Measurements from ENCODE around the gene BPIFB2. TPM values are rescaled to one million over a fixed set of nuclear protein-coding genes. Genes with fewer than 3 reads are reported as not detected.

Gene BPIFB2
- total RNA-seq, 1 donor from 2014 or later = not detected

DNA sequence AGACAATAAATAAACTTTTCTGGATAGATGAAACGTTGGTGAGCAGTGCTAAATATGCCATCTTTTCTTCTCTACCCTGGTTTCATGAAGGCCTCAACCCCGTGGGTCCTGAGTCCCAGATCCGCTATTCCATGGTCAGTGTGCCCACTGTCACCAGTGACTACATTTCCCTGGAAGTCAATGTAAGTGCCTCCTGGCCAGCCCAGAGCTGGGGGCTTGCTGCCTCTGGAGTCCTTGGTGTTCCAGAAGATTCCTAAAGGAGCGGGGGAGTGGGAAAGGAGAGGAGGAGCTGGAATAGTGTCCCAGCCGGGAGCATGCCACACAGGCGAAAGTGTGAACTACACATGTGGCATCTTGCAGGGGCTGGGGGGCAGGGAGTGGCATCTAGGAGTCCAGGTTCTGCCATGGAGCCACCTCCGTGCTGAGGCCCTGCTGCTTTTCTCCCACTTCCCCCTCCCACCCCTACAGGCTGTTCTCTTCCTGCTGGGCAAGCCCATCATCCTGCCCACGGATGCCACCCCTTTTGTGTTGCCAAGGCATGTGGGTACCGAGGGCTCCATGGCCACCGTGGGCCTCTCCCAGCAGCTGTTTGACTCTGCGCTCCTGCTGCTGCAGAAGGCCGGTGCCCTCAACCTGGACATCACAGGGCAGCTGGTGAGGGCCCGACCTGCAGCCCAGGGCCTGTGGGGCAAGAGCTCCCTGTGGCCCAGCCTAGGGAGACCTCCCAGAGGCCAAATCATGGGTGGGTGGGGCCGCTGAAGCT lies 10.8 kb downstream of the BPIFB2 start:
- Histone ChIP-seq H3K4me3 (ENCODE audit: low read depth, low read length) (no peak overlapping the region), H3K27me3 (ENCODE audit: control insufficient read depth, insufficient read depth, low read length) (no peaks in the 10 kb centered on the region), H3K36me3 (ENCODE audit: control insufficient read depth, insufficient read depth, low read length) (no peaks in the 10 kb centered on the region)
- TF ChIP-seq CTCF (IDR thresholded peaks at IDR 0.05; ENCODE audit: insufficient read depth, low read length, poor library complexity, severe bottlenecking) = no peak
- no peak for DNase-seq (ENCODE audit: low read depth)

DNA sequence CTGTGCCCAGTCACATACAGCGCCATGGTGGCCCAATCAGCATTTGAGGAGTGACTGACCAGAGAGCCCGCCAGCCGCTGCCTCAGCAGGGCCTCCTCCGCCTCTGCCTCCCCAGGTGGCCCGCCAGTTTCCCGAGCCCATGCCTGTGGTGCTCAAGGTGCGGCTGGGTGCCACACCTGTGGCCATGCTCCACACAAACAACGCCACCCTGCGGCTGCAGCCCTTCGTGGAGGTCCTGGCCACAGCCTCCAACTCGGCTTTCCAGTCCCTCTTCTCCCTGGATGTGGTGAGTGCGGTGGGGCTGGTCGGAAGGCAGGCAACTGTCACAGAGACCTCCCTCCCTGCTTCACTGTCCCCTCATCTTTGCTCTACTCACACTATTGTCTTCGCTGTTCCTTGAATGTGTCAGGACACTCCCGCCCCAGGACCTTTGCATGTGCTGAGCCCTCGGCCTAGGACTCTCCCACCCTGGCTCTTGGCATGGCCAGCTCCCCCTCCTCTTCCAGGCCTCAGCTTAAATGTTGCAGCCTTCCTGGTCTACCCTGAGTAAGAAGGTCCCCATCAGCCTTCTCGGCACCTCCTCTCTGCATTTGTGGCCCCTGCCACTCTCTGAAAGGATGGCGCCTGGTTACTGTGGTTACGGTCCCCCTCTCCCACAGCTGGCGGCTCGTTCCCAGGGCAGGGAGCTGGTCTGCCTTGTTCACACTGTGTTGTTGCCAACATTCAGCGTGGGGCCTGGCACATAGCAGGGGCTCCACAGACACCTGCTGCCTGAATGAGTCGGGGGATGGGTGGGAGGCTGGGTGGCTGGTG lies 12.2 kb downstream of the BPIFB2 start:
- no peaks in the 10 kb centered on the region for H3K27me3 ChIP-seq (ENCODE audit: control insufficient read depth, insufficient read depth, low read length)
- no peak for DNase-seq (ENCODE audit: low read depth)
- no peak for TF ChIP-seq CTCF (IDR thresholded peaks at IDR 0.05; ENCODE audit: insufficient read depth, low read length, poor library complexity, severe bottlenecking)
- no peak overlapping the region for H3K4me3 ChIP-seq (ENCODE audit: low read depth, low read length)
- H3K36me3 ChIP-seq (ENCODE audit: control insufficient read depth, insufficient read depth, low read length) = no peaks in the 10 kb centered on the region

GRCh38 chr20:33020278-33021161 lies 13.0 kb downstream of the BPIFB2 start:
- Histone ChIP-seq H3K27me3 (ENCODE audit: control insufficient read depth, insufficient read depth, low read length) (no peaks in the 10 kb centered on the region), H3K36me3 (ENCODE audit: control insufficient read depth, insufficient read depth, low read length) (no peaks in the 10 kb centered on the region), H3K4me3 (ENCODE audit: low read depth, low read length) (no peak overlapping the region)
- no peak for DNase-seq (ENCODE audit: low read depth)
- no peak for TF ChIP-seq CTCF (IDR thresholded peaks at IDR 0.05; ENCODE audit: insufficient read depth, low read length, poor library complexity, severe bottlenecking)

- Histone ChIP-seq H3K27me3 (ENCODE audit: control insufficient read depth, insufficient read depth, low read length) (no peaks in the 10 kb centered on the region), H3K36me3 (ENCODE audit: control insufficient read depth, insufficient read depth, low read length) (no peaks in the 10 kb centered on the region), H3K4me3 (ENCODE audit: low read depth, low read length) (no peak overlapping the region)
- DNase-seq (ENCODE audit: low read depth) = no peak
- no peak for TF ChIP-seq CTCF (IDR thresholded peaks at IDR 0.05; ENCODE audit: insufficient read depth, low read length, poor library complexity, severe bottlenecking)
Measured at GRCh38 chr20:33021879-33022278, 14.4 kb downstream of the BPIFB2 start.

GRCh38 chr20:33022289-33022688 lies 14.8 kb downstream of the BPIFB2 start:
- DNase-seq (ENCODE audit: low read depth) = no peak
- Histone ChIP-seq H3K4me3 (ENCODE audit: low read depth, low read length) (no peak overlapping the region), H3K27me3 (ENCODE audit: control insufficient read depth, insufficient read depth, low read length) (no peaks in the 10 kb centered on the region), H3K36me3 (ENCODE audit: control insufficient read depth, insufficient read depth, low read length) (no peaks in the 10 kb centered on the region)
- no peak for TF ChIP-seq CTCF (IDR thresholded peaks at IDR 0.05; ENCODE audit: insufficient read depth, low read length, poor library complexity, severe bottlenecking)
